GM12864 (cell line): ENCODE data around the gene ANK3.

Source experiments
- DNase-seq: peaks from one replicate; pipeline ENCODE4 v3.0.0-alpha.2; 2011; ENCODE audit warnings: low read depth
- H3K4me3 ChIP-seq: 2 replicates; pipeline ENCODE4 v1.5.1; 2011; ENCODE audit warnings: mild to moderate bottlenecking, low read depth, low read length, control low read depth
- TF ChIP-seq, protein P1 (sequence below): IDR thresholded peaks from 2 replicates; pipeline ENCODE4 v1.5.1; 2011; ENCODE audit warnings: low read depth, mild to moderate bottlenecking, moderate library complexity, low read length, control low read depth, inconsistent platforms; ENCODE audit errors: missing control alignments

Gene ANK3

DNA sequence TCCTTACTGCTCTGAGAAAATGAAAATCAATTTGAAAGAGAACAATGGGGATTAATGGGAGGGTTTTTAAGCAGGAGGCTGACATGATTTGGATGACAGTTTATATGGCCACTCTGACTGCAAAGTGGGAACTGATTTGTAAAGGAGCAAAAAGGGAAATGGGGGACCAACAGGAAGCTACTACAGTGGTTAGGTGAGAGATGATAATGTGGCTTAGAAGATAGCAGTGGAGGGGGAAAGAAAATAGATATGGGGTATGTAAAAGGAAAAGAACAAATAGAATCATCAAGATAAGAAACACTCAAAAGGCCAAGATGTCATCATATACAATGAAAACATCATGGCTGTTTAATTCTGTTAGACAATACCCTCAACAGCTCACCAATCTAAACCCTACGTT lies 177.5 kb downstream of the ANK3 start:
- no peak for DNase-seq

DNA sequence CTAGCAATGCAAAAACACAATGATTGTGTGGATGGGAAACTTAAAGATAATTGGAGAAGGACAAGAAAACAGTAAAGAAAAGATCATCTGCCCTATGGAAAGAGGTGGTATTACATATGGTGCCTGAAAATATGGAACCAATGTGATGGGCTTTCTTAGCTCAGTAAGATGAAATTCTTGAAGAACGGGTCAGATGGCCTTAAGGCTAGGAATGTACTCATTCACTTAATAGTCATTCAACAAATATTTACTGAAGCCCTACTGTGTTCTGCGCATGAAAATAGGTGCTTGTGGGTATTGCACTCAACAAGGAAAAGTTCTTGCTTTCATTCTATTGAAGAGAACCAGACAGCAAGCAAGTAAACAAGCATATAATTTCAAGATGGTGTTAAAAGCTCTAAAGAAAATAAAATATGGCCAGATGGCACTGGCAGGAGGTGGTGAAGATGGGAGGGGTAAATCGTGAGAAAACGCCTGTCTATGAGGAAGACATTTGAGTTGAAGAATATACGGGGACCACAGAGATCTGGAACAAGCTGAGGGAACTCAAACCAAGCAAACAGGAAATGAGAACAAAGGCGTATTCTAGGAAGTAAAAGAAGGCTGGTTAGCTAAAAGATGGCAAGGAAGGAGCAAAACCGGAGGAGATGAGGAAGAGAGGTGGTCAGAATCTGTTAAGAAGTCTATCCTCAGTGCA lies 179.7 kb downstream of the ANK3 start:
- TF ChIP-seq, protein P1, sequence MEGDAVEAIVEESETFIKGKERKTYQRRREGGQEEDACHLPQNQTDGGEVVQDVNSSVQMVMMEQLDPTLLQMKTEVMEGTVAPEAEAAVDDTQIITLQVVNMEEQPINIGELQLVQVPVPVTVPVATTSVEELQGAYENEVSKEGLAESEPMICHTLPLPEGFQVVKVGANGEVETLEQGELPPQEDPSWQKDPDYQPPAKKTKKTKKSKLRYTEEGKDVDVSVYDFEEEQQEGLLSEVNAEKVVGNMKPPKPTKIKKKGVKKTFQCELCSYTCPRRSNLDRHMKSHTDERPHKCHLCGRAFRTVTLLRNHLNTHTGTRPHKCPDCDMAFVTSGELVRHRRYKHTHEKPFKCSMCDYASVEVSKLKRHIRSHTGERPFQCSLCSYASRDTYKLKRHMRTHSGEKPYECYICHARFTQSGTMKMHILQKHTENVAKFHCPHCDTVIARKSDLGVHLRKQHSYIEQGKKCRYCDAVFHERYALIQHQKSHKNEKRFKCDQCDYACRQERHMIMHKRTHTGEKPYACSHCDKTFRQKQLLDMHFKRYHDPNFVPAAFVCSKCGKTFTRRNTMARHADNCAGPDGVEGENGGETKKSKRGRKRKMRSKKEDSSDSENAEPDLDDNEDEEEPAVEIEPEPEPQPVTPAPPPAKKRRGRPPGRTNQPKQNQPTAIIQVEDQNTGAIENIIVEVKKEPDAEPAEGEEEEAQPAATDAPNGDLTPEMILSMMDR: no peak
- no peak for DNase-seq
- no peak overlapping the region for H3K4me3 ChIP-seq

More for the DNA sequence above, 177.5 kb downstream of the ANK3 start:
- TF ChIP-seq, protein P1: no peak
- H3K4me3 ChIP-seq: no peak overlapping the region

DNA sequence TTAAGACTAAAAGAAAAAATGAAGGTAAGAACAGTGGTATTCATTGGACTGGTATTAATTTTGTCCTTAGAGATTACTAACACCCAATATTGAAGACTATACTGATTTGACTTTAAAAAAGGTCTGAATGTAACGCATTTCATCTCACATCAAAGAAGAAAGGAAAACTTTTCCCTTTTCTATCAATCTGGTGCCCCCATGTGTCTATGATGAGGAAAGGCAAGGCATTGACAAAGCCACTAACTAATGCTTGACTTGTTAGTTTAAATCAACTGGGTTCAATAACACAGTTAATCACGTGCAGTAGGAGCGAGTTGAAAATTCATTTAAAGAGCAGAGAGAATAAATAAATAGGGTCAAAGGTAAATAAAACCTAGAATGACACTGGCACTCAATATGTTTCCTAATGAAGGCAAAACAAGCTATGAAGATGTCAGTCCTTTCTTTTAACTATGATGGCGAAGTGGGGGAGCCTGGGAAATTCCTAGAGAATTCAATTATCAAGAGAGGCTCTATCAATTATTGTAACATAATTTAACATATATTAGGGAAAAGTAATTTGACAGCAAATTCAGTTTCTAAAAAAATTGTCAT lies 180.9 kb downstream of the ANK3 start:
- DNase-seq: no peak
- TF ChIP-seq, protein P1: peak; percentile 63
- no peak overlapping the region for H3K4me3 ChIP-seq

DNA sequence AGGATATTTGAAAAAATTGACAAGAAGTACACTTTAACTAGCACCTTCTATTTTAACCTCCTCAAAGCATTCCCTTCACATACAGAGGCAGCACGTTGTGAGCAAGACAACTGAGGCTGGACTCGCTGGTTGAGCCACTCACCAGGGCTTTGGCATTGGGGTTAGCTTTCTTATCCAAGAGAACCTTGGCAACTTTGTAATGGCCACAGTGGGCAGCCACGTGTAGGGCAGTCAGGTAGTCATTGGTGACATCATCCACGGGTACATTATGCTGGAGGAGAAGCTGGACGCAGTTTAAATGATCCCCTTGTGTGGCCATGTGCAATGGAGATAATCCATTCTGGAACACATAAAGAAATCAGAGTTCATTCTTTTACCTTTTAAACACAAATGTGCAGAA lies 181.8 kb downstream of the ANK3 start:
- H3K4me3 ChIP-seq: no peak overlapping the region
- TF ChIP-seq, protein P1: no peak
- no peak for DNase-seq

DNA sequence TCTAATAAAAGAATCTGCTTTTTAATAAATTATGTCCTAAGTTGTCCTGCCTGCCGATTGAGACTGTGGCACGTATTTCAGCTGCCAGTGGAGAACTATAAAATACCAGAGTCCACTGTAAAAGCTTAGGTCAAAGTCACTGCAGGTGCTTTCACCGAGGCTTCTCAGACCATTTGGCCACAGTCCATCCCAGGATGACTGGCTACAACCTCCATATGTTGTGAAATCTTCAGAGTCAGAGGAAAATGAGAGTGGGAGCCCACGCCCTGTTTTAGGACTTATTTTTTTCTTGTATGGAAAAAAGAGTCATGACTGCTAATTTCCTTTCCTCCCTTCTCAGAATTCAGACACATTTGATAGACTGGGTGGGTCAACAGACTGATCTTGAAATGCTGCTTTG lies 182.9 kb downstream of the ANK3 start:
- DNase-seq: no peak
- TF ChIP-seq, protein P1: no peak
- H3K4me3 ChIP-seq: no peak overlapping the region

DNA sequence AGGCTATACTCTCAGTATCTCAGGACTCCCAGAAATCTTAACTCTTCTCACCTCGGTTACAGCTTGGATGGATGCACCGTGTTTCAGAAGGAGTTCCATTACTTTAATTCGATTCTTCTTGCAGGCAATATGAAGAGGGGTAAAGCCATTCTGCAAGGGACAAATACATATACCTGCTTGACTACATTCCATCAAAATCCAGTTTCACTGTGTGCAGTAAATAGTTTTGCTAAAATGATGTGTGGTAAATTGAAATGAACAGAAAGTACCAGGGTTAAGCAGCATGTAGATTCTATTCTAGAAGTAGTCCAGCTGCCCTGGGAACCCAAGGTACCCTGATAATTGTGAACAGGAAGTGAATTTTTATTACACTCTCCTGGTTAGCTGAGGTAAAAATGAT lies 183.9 kb downstream of the ANK3 start:
- no peak for DNase-seq
- TF ChIP-seq, protein P1: no peak
- H3K4me3 ChIP-seq: no peak overlapping the region
